ENCODE data around the gene RLBP1. TPM values are rescaled to one million over a fixed set of nuclear protein-coding genes. Genes with fewer than 3 reads are reported as not detected.
"Not testable (repeated sequence)": the region's sequence is repeated elsewhere in the genome, so short reads cannot be mapped to it uniquely, and the experiment has no call there.

Gene RLBP1
- total RNA-seq: not detected

DNA sequence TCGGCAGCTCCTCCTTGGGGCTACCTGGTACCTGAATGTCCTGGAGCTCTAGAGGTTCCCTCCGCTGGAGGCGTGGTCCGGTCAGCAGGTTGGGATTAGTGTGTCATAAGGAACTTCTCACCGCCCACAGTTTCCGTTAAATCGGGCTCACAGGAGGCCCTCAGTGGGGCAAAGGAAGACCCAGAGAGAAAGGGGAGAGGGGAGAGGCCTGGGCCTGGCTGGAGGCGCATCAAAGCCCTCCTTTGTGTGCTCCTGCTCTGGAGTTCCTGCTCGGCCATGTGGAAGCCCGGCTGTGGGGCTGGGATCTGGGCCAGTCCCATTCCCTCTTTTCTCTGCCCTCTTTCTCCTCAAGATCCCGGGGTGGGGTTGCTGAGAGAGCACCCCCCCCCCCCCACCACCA, at the start of gene RLBP1:
Gene RLBP1, minus strand, starts transcription at position 37 of the 400 bp plus-strand sequence. CDS start 2,604 bp downstream, outside the sequence.
- no peak for TF ChIP-seq POLR2A (IDR thresholded peaks at IDR 0.05)
- TF ChIP-seq, protein P1, sequence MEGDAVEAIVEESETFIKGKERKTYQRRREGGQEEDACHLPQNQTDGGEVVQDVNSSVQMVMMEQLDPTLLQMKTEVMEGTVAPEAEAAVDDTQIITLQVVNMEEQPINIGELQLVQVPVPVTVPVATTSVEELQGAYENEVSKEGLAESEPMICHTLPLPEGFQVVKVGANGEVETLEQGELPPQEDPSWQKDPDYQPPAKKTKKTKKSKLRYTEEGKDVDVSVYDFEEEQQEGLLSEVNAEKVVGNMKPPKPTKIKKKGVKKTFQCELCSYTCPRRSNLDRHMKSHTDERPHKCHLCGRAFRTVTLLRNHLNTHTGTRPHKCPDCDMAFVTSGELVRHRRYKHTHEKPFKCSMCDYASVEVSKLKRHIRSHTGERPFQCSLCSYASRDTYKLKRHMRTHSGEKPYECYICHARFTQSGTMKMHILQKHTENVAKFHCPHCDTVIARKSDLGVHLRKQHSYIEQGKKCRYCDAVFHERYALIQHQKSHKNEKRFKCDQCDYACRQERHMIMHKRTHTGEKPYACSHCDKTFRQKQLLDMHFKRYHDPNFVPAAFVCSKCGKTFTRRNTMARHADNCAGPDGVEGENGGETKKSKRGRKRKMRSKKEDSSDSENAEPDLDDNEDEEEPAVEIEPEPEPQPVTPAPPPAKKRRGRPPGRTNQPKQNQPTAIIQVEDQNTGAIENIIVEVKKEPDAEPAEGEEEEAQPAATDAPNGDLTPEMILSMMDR (IDR thresholded peaks at IDR 0.05): no peak
- no peaks in the 10 kb centered on the region for H3K9me3 ChIP-seq
- no peak within 1 kb of the TSS for H3K27ac ChIP-seq
- WGBS, 2 donors: 56% methylated on average over 1 of the region's 11 CpGs; no CpG with 5 or more reads in 1 of the 2 donors
- intact Hi-C loops (cut with DNase I): no loop called here
- H3K36me3 ChIP-seq: no peaks in the 10 kb centered on the region
- no peaks in the 10 kb centered on the region for H3K4me1 ChIP-seq
- DNase-seq: no peak
- peaks cover 0 to 4% (median 0%) of the 10 kb centered on the region in 4 donors for H3K27me3 ChIP-seq
- no peak within 1 kb of the TSS for H3K4me3 ChIP-seq

DNA sequence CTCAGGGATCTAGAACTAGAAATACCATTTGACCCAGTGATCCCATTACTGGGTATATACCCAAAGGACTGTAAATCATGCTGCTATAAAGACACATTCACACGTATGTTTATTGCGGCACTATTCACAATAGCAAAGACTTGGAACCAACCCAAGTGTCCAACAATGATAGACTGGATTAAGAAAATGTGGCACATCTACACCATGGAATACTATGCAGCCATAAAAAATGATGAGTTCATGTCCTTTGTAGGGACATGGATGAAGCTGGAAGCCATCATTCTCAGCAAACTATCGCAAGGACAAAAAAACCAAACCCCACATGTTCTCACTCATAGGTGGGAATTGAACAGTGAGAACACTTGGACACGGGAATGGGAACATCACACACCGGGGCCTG, 28.8 kb upstream of the RLBP1 start:
- H3K36me3 ChIP-seq; intact Hi-C loops (cut with DNase I); H3K4me3 ChIP-seq; H3K4me1 ChIP-seq; DNase-seq; H3K9me3 ChIP-seq; H3K27me3 ChIP-seq; H3K27ac ChIP-seq: not testable (repeated sequence)
- WGBS, 2 donors: 91 to 94% methylated on average over 5 of the region's 5 CpGs

DNA sequence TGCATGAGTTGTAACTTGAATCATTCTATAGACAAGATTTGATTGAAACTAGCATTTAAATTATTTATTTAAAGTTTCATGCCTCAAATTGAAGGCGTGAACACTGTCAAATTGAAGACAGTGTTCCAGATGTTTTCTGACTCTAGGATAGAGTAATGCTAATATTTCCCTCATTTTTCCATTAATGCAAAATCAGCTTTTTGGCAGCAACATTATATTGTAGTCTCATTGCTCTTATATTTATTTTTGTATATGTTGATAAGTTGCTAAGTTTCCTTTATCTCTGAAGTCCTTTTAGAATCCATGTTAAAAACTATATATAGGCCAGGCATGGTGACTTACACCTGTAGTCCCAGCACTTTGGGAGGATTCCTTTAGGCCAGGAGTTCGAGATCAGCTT, 27.2 kb upstream of the RLBP1 start:
- Histone ChIP-seq H3K27ac (no peak overlapping the region), H3K4me3 (no peak overlapping the region), H3K4me1 (peaks cover 7 to 11% (median 8%) of the 10 kb centered on the region in 3 donors), H3K36me3 (peaks cover 0 to 5% (median 0%) of the 10 kb centered on the region in 3 donors), H3K27me3 (no peaks in the 10 kb centered on the region), H3K9me3 (no peaks in the 10 kb centered on the region)
- 93 to 96% methylated on average over 2 of the region's 2 CpGs for WGBS, 2 donors
- no peak for DNase-seq
- TF ChIP-seq, protein P1 (IDR thresholded peaks at IDR 0.05): no peak
- no peak for TF ChIP-seq POLR2A (IDR thresholded peaks at IDR 0.05)
- intact Hi-C loops (cut with DNase I): no loop called here

DNA sequence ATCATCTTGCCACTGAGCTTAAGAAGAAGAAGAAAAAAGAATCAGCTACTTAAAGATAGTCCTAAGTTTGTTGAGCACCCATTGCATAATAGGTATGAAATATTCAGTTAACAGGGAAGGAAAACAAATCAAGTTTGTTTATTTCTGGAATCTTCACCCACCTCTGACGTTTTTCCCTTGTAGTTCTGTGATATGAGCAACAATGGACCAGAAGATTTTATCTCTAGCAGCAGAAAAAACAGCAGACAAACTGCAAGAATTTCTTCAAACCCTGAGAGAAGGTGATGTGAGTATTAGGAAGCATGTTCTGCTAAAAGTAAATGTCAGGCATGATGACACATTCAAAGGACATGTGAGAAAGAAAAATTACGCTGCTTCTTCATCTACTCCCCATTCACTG, 26.1 kb upstream of the RLBP1 start:
- no peak overlapping the region for H3K4me3 ChIP-seq
- H3K36me3 ChIP-seq: peaks cover 0 to 5% (median 0%) of the 10 kb centered on the region in 3 donors
- no peaks in the 10 kb centered on the region for H3K9me3 ChIP-seq
- DNase-seq: no peak
- intact Hi-C loops (cut with DNase I): no loop called here
- TF ChIP-seq, protein P1 (IDR thresholded peaks at IDR 0.05): no peak
- H3K27me3 ChIP-seq: no peaks in the 10 kb centered on the region
- H3K27ac ChIP-seq: no peak overlapping the region
- 72 to 73% methylated on average over 2 of the region's 2 CpGs for WGBS, 2 donors
- peaks cover 8 to 22% (median 11%) of the 10 kb centered on the region in 3 donors for H3K4me1 ChIP-seq

DNA sequence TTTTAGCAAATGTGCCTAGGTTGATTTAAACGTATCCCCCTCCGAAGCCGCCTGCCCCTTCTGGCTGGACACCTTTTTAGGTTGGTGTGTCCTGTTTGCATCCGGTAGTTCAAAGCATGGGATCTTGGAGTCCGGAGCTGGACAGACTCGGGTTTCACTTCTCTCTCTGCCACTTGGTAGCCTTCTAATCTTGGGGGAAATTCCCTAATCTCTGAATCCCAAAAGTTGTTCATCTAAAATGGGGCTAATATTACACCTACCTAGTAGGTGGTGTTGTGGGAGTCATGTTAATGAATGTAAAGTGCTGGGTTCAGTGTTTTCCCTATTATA, 23.2 kb upstream of the RLBP1 start:
- H3K9me3 ChIP-seq: no peaks in the 10 kb centered on the region
- WGBS, 2 donors: 0% methylated on average over 5 of the region's 6 CpGs
- no peaks in the 10 kb centered on the region for H3K36me3 ChIP-seq
- H3K4me1 ChIP-seq: peaks cover 8 to 22% (median 11%) of the 10 kb centered on the region in 3 donors
- no peaks in the 10 kb centered on the region for H3K27me3 ChIP-seq
- intact Hi-C loops (cut with DNase I): no loop called here
- peak overlapping the region; percentile 58 to 96 (median 81) for H3K4me3 ChIP-seq
- peak overlapping the region in 3 of 4 donors; percentile 68 to 80 (median 72) for H3K27ac ChIP-seq
- no peak for TF ChIP-seq POLR2A (IDR thresholded peaks at IDR 0.05)
- TF ChIP-seq, protein P1 (IDR thresholded peaks at IDR 0.05): no peak
- DNase-seq: no peak

Data from esophagus squamous epithelium (tissue), 5 donors.